Transverse colon (tissue), 4 donors: ENCODE data around the gene SLTM. TPM values are rescaled to one million over a fixed set of nuclear protein-coding genes. Genes with fewer than 3 reads are reported as not detected.
"Not testable (repeated sequence)": the region's sequence is repeated elsewhere in the genome, so short reads cannot be mapped to it uniquely, and the experiment has no call there.

Experiments used
- DNase-seq: peaks from one replicate; pipeline ENCODE4 v3.0.0-alpha.2; 2019
- H3K27ac ChIP-seq, 4 donors: fragments of 200-600 bp; sonication (generic); 2 replicates each; pipeline ENCODE4 v1.5.1; 2016 to 2018; ENCODE audit warnings: inconsistent platforms in 4 of 4
- H3K27me3 ChIP-seq: fragments of 200-600 bp; sonication (generic); 2 replicates; pipeline ENCODE4 v1.5.1; 2017; ENCODE audit warnings: inconsistent platforms
- H3K36me3 ChIP-seq, 4 donors: fragments of 200-600 bp; sonication (generic); 2 replicates each; pipeline ENCODE4 v1.5.1; 2017 to 2019; ENCODE audit warnings: inconsistent platforms in 4 of 4
- H3K4me1 ChIP-seq, 4 donors: fragments of 200-600 bp; sonication (generic); 2 replicates each; pipeline ENCODE4 v1.5.1; 2017 to 2020; ENCODE audit warnings: inconsistent platforms in 4 of 4
- H3K4me3 ChIP-seq, 4 donors: fragments of 200-600 bp; sonication (generic); 1 replicate in 1 of 4; 2 replicates in 3 of 4; pipeline versions ENCODE4 v1.5.1 to v1.6.1; 2017 to 2019; ENCODE audit warnings: inconsistent platforms in 4 of 4
- H3K9me3 ChIP-seq, 2 donors: fragments of 200-600 bp; sonication (generic); 2 replicates each; pipeline ENCODE4 v1.5.1; 2017 to 2019; ENCODE audit warnings: inconsistent platforms in 2 of 2
- EP300 ChIP-seq: sonication (generic); formaldehyde crosslinking; IDR thresholded peaks from one replicate; pipeline ENCODE4 v1.6.1; 2017; ENCODE audit warnings: antibody characterized with exemption, low read depth
- POLR2A ChIP-seq: fragments of 450-650 bp; IDR thresholded peaks from one replicate; pipeline ENCODE4 v1.6.1; 2016; ENCODE audit warnings: antibody characterized with exemption, mild to moderate bottlenecking, moderate library complexity
- POLR2AphosphoS5 ChIP-seq, 3 donors: sonication (generic); formaldehyde crosslinking; IDR thresholded peaks; one replicate each; pipeline ENCODE4 v1.6.1; 2016; ENCODE audit warnings: antibody characterized with exemption in 3 of 3
- WGBS, 2 donors: methylation state at CpG; one replicate each; pipeline ENCODE4 v1.1.5; 2018; ENCODE audit warnings: low coverage in 1 of 2; 5-methylcytosine and 5-hydroxymethylcytosine counted together
- in situ Hi-C, 4 donors: fragments of 200-750 bp; cut with MboI; loops; one replicate each; pipeline versions ENCODE4 v1.15.0 to v1.15.1; 2017; ENCODE audit warnings: low sequenced_read_pairs in 3 of 4, low pct_ligation_motif_present in 1 of 4, low pct_unique_long_range_greater_than_20kb in 1 of 4
- intact Hi-C: fragments of 100-400 bp; cut with DNase I; formaldehyde crosslinking; loops from one replicate; pipeline ENCODE4 v1.15.1; 2023; ENCODE audit warnings: low total_unique reads
- total RNA-seq, 4 donors: library from RNA; depleted of rRNA; stranded (reverse); fragments of >200 nt; gene quantifications; one replicate each; pipeline ENCODE4 v1.1.0, GENCODE V29; 2016
- TF ChIP-seq, protein P1 (sequence below), 5 experiments: fragments of 200-600 bp in 3 of 5; fragments of 450-650 bp in 2 of 5; sonication (generic) in 3 of 5; IDR thresholded peaks; 1 replicate in 2 of 5; 2 replicates in 3 of 5; pipeline ENCODE4 v1.5.1; 2016 to 2017; ENCODE audit warnings: antibody characterized with exemption in 5 of 5, inconsistent platforms in 3 of 5, mild to moderate bottlenecking in 2 of 5, moderate library complexity in 1 of 5

SLTM gene
- total RNA-seq, 4 donors from 2014 or later, result 91.9 to 447 (median 143) TPM

DNA sequence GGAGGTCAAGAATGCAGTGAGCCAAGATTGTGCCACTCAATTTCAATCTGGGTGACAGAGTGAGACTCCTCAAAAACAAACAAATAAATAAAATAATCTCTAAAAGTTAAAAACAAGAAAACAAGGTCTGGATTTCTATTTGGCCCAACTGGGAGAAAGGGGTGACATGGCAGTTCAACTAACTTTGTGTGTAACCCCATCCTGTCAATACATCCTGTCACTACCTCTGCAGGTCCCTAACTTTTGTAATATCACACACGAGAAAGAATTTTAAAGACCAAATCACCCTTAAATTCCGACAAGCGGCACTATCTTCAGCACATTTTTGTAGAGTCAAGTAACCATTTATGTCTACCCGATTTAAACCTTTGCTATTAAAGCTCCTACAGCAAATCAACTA is 10.2 kb downstream of the SLTM start:
- Histone ChIP-seq H3K4me1 (peaks cover 0 to 28% (median 8%) of the 10 kb centered on the region in 4 donors), H3K9me3 (no peaks in the 10 kb centered on the region), H3K36me3 (peaks cover 0 to 26% (median 3%) of the 10 kb centered on the region in 4 donors), H3K27ac (peak overlapping the region in 2 of 4 donors; percentile 56 to 63), H3K4me3 (no peak overlapping the region), H3K27me3 (no peaks in the 10 kb centered on the region)
- intact Hi-C loops, result no loop called here
- in situ Hi-C loops, result no loop called here
- TF ChIP-seq POLR2A (no peak), POLR2AphosphoS5 (IDR thresholded peaks at IDR 0.05) (no peak), EP300 (no peak)
- TF ChIP-seq, protein P1, sequence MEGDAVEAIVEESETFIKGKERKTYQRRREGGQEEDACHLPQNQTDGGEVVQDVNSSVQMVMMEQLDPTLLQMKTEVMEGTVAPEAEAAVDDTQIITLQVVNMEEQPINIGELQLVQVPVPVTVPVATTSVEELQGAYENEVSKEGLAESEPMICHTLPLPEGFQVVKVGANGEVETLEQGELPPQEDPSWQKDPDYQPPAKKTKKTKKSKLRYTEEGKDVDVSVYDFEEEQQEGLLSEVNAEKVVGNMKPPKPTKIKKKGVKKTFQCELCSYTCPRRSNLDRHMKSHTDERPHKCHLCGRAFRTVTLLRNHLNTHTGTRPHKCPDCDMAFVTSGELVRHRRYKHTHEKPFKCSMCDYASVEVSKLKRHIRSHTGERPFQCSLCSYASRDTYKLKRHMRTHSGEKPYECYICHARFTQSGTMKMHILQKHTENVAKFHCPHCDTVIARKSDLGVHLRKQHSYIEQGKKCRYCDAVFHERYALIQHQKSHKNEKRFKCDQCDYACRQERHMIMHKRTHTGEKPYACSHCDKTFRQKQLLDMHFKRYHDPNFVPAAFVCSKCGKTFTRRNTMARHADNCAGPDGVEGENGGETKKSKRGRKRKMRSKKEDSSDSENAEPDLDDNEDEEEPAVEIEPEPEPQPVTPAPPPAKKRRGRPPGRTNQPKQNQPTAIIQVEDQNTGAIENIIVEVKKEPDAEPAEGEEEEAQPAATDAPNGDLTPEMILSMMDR (IDR thresholded peaks at IDR 0.05), result no peak
- no peak for DNase-seq
- WGBS, 2 donors, result 95% methylated on average over 3 to 4 of the region's 4 CpGs

DNA sequence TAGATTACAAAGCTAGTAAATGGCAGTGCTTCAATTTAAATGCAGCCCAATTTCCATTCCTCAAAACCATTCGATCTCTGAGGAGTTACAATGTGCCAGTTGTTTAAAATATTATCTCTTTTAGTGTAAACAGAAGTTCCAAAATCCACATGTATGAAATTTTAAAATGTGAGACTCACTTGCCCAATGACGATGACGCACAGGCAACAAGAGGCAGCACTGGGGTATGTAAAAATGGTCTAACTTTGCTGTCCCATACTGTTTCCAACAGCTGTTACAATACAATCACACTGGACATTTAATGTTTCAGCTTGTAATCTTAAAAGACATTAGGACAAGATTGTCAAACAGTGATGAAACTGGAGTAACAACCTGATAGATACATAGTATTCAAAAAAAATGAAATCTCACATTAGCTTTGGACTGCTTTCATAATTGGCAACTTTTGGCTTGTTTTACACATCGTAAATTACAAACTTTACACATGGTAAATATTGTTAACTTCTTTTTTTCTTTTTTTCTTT is 12.2 kb downstream of the SLTM start:
- H3K9me3 ChIP-seq, result no peaks in the 10 kb centered on the region
- no peaks in the 10 kb centered on the region for H3K27me3 ChIP-seq
- in situ Hi-C loops (no loop called here), intact Hi-C loops (no loop called here)
- TF ChIP-seq POLR2AphosphoS5 (IDR thresholded peaks at IDR 0.05) (no peak), POLR2A (no peak), EP300 (no peak)
- TF ChIP-seq, protein P1 (IDR thresholded peaks at IDR 0.05), result no peak
- H3K27ac ChIP-seq, result no peak overlapping the region
- no peak for DNase-seq
- H3K36me3 ChIP-seq, result peaks cover 0 to 13% (median 0%) of the 10 kb centered on the region in 4 donors
- H3K4me1 ChIP-seq, result peaks cover 0 to 35% (median 9%) of the 10 kb centered on the region in 4 donors
- no peak overlapping the region for H3K4me3 ChIP-seq
- 76 to 85% methylated on average over 4 of the region's 4 CpGs for WGBS, 2 donors

DNA sequence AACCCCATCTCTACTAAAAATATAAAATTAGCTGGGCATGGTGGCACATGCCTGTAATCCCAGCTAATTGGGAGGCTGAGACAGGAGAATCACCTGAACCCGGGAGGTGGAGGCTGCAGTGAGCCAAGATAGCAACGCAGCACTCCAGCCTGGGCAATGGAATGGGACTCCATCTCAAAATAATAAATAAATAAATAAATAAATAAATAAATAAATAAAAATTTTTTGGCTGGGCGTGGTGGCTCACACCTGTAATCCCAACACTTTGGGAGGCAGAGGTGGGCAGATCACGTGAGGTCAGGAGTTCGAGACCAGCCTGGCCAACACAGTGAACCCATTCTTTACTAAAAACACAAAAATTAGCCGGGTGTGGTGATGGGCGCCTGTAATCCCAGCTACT is 13.0 kb downstream of the SLTM start:
- 90 to 92% methylated on average over 5 to 7 of the region's 7 CpGs for whole genome bisulfite sequencing, 2 donors
- H3K9me3 ChIP-seq, intact Hi-C loops, H3K27me3 ChIP-seq, H3K27ac ChIP-seq, H3K36me3 ChIP-seq, H3K4me3 ChIP-seq, DNase-seq, in situ Hi-C loops: not testable (repeated sequence)
- H3K4me1 ChIP-seq, result peaks cover 0 to 33% (median 9%) of the 10 kb centered on the region in 4 donors

DNA sequence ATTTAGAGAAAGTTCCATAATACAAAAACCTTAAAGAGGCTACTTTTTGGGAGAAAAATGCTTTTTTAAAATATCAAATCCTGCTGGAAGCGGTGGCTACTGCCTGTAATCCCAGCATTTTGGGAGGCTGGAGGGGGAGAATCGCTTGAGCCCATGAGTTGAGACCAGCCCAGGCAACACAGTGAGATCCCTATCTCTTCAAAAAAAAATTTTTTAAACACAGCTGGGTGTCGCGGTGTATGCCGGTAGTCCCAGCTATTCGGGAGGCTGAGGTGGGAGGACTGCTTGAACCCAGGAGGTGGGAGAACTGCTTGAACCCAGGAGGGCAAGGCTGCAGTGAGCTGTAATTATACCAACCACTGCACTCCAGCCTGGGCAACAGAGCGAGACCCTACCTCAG is 14.2 kb downstream of the SLTM start:
- in situ Hi-C loops, result no loop called here
- Histone ChIP-seq H3K4me1 (peaks cover 0 to 22% (median 5%) of the 10 kb centered on the region in 4 donors), H3K9me3 (no peaks in the 10 kb centered on the region), H3K27me3 (no peaks in the 10 kb centered on the region), H3K27ac (no peak overlapping the region), H3K36me3 (peaks cover 0 to 9% (median 1%) of the 10 kb centered on the region in 4 donors), H3K4me3 (no peak overlapping the region)
- intact Hi-C loops, result no loop called here
- 90 to 98% methylated on average over 7 of the region's 7 CpGs for WGBS, 2 donors
- TF ChIP-seq POLR2A (no peak), POLR2AphosphoS5 (IDR thresholded peaks at IDR 0.05) (no peak), EP300 (no peak)
- TF ChIP-seq, protein P1 (IDR thresholded peaks at IDR 0.05), result no peak
- no peak for DNase-seq

DNA sequence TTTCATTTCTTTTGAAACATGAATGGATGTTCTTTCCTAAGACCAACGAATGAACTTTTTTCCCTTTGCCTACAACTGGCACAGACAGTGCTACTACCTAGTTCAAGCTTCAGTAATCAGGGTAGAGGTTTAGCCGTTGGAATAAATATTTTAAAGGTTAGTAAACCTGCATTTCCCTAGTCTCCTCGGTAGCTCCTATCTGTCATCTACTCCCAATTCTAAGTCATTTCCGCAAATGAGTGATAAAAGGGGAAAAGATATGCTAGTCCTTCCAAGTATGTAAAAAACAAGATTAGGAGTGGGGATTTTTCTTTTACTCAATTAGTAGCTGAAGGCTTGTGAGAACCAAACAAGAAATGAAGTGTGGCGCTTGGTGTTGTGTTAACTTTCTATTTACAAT is 15.2 kb downstream of the SLTM start:
- H3K27me3 ChIP-seq, result no peaks in the 10 kb centered on the region
- TF ChIP-seq POLR2AphosphoS5 (IDR thresholded peaks at IDR 0.05), result no peak
- TF ChIP-seq EP300, result no peak
- no peak for TF ChIP-seq POLR2A
- TF ChIP-seq, protein P1 (IDR thresholded peaks at IDR 0.05), result no peak
- no peak for DNase-seq
- in situ Hi-C loops (no loop called here), intact Hi-C loops (no loop called here)
- H3K4me3 ChIP-seq, result no peak overlapping the region
- no peaks in the 10 kb centered on the region for H3K9me3 ChIP-seq
- no peak overlapping the region for H3K27ac ChIP-seq
- peaks cover 0 to 19% (median 1%) of the 10 kb centered on the region in 4 donors for H3K36me3 ChIP-seq
- peaks cover 0 to 17% (median 2%) of the 10 kb centered on the region in 4 donors for H3K4me1 ChIP-seq
- 78 to 82% methylated on average over 5 of the region's 5 CpGs for WGBS, 2 donors

DNA sequence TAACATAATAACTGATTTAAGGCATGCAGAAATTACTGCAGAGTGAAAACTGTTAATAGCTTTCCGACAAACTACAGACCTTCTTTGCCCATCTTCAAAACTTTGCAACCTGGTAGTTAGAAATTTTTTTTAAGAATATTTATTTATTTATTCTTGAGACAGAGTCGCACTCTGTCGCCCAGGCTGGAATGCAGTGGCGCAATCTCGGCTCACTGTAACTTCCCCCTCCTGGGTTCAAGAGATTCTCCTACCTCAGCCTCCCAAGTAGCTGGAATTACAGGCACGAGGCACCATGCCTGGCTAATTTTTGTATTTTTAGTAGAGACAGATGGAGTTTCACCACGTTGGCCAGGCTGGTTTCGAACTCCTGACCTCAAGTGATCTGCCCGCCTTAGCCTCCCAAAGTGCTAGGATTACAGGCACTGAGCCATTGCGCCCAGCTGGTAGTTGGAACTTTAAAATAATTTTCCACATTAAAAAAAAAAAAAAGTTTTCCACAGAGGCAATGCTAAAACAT is 15.8 kb downstream of the SLTM start:
- H3K27ac ChIP-seq, H3K9me3 ChIP-seq, H3K4me3 ChIP-seq, H3K27me3 ChIP-seq, DNase-seq, in situ Hi-C loops, intact Hi-C loops: not testable (repeated sequence)
- peaks cover 0 to 17% (median 2%) of the 10 kb centered on the region in 4 donors for H3K4me1 ChIP-seq
- 84 to 93% methylated on average over 5 to 10 of the region's 10 CpGs for WGBS, 2 donors
- H3K36me3 ChIP-seq, result peaks cover 0 to 25% (median 1%) of the 10 kb centered on the region in 4 donors
